HUES64 (cell line): ENCODE data around the gene NYAP2.

ENCODE experiments used
- H3K27ac ChIP-seq: 2 replicates; pipeline ENCODE4 v1.7.0; 2013; ENCODE audit warnings: low read depth, low read length, inconsistent platforms
- H3K27me3 ChIP-seq: 2 replicates; pipeline ENCODE4 v1.6.1; 2013; ENCODE audit warnings: mild to moderate bottlenecking, low read length; ENCODE audit not compliant: insufficient read depth
- H3K36me3 ChIP-seq: 2 replicates; pipeline ENCODE4 v1.6.1; 2013; ENCODE audit warnings: mild to moderate bottlenecking, low read length; ENCODE audit not compliant: insufficient read depth
- H3K4me1 ChIP-seq: 2 replicates; pipeline ENCODE4 v1.6.1; 2013; ENCODE audit warnings: mild to moderate bottlenecking, low read length, moderate library complexity; ENCODE audit not compliant: insufficient read depth
- H3K4me3 ChIP-seq: 2 replicates; pipeline ENCODE4 v1.5.1; 2013; ENCODE audit warnings: mild to moderate bottlenecking, low read length, moderate library complexity
- H3K9ac ChIP-seq: 2 replicates; pipeline ENCODE4 v1.6.1; 2013; ENCODE audit warnings: mild to moderate bottlenecking, low read depth, low read length
- H3K9me3 ChIP-seq: 2 replicates; pipeline ENCODE4 v1.6.1; 2013; ENCODE audit warnings: low read depth, low read length; ENCODE audit not compliant: insufficient read depth
- WGBS: fragments of 150-250, 120-280 bp; methylation state at CpG from one replicate; pipeline ENCODE4 v1.1.7; 2013; ENCODE audit warnings: missing lambda C conversion rate; 5-methylcytosine and 5-hydroxymethylcytosine counted together

The NYAP2 gene

GRCh38 chr2:225462417-225462816 lies 62.9 kb downstream of the NYAP2 start:
- no peaks in the 10 kb centered on the region for H3K9me3 ChIP-seq
- WGBS, result 100% methylated on average over 2 of the region's 2 CpGs
- H3K4me1 ChIP-seq, result peaks cover 18% of the 10 kb centered on the region

GRCh38 chr2:225462945-225463344 lies 63.4 kb downstream of the NYAP2 start:
- Histone ChIP-seq H3K27me3 (no peaks in the 10 kb centered on the region), H3K4me3 (no peak overlapping the region), H3K27ac (no peak overlapping the region), H3K4me1 (peaks cover 18% of the 10 kb centered on the region), H3K36me3 (no peaks in the 10 kb centered on the region), H3K9me3 (no peaks in the 10 kb centered on the region), H3K9ac (no peak overlapping the region)

More at GRCh38 chr2:225462417-225462816, 62.9 kb downstream of the NYAP2 start:
- Histone ChIP-seq H3K9ac (no peak overlapping the region), H3K27ac (no peak overlapping the region), H3K27me3 (no peaks in the 10 kb centered on the region), H3K36me3 (no peaks in the 10 kb centered on the region), H3K4me3 (no peak overlapping the region)

GRCh38 chr2:225463449-225463848 lies 63.9 kb downstream of the NYAP2 start:
- peaks cover 18% of the 10 kb centered on the region for H3K4me1 ChIP-seq
- H3K9me3 ChIP-seq, result no peaks in the 10 kb centered on the region
- H3K9ac ChIP-seq, result no peak overlapping the region
- no peaks in the 10 kb centered on the region for H3K36me3 ChIP-seq
- no peak overlapping the region for H3K27ac ChIP-seq
- WGBS, result no CpG with 5 or more reads among the region's 1 CpG
- H3K27me3 ChIP-seq, result no peaks in the 10 kb centered on the region
- H3K4me3 ChIP-seq, result no peak overlapping the region

GRCh38 chr2:225464346-225465025 lies 65.0 kb downstream of the NYAP2 start:
- no peaks in the 10 kb centered on the region for H3K36me3 ChIP-seq
- over 99% methylated on average over 9 of the region's 10 CpGs for WGBS
- H3K4me3 ChIP-seq, result no peak overlapping the region
- no peaks in the 10 kb centered on the region for H3K9me3 ChIP-seq
- peaks cover 18% of the 10 kb centered on the region for H3K4me1 ChIP-seq
- H3K27ac ChIP-seq, result no peak overlapping the region
- no peak overlapping the region for H3K9ac ChIP-seq
- H3K27me3 ChIP-seq, result no peaks in the 10 kb centered on the region

- no peak overlapping the region for H3K4me3 ChIP-seq
- H3K4me1 ChIP-seq, result peaks cover 18% of the 10 kb centered on the region
- 13% methylated on average over 4 of the region's 4 CpGs for WGBS
- no peaks in the 10 kb centered on the region for H3K9me3 ChIP-seq
- H3K9ac ChIP-seq, result no peak overlapping the region
- no peaks in the 10 kb centered on the region for H3K36me3 ChIP-seq
- H3K27me3 ChIP-seq, result no peaks in the 10 kb centered on the region
- H3K27ac ChIP-seq, result peak overlapping the region; percentile 19; the same call in 1 of the 2 replicates
Observed at GRCh38 chr2:225465827-225466226, 66.3 kb downstream of the NYAP2 start.

GRCh38 chr2:225466891-225467604 lies 67.5 kb downstream of the NYAP2 start:
- no peak overlapping the region for H3K27ac ChIP-seq
- no peaks in the 10 kb centered on the region for H3K36me3 ChIP-seq
- no peak overlapping the region for H3K4me3 ChIP-seq
- H3K9me3 ChIP-seq, result no peaks in the 10 kb centered on the region
- H3K27me3 ChIP-seq, result no peaks in the 10 kb centered on the region
- WGBS, result 96% methylated on average over 9 of the region's 9 CpGs
- no peak overlapping the region for H3K9ac ChIP-seq
- peaks cover 18% of the 10 kb centered on the region for H3K4me1 ChIP-seq

- 84% methylated on average over 2 of the region's 2 CpGs for WGBS
Observed at GRCh38 chr2:225468131-225468530, 68.6 kb downstream of the NYAP2 start.

GRCh38 chr2:225471039-225471438 lies 71.5 kb downstream of the NYAP2 start:
- 86% methylated on average over 1 of the region's 3 CpGs for WGBS
- Histone ChIP-seq H3K4me1 (peaks cover 12% of the 10 kb centered on the region), H3K36me3 (no peaks in the 10 kb centered on the region)

More at GRCh38 chr2:225468131-225468530, 68.6 kb downstream of the NYAP2 start:
- H3K36me3 ChIP-seq, result no peaks in the 10 kb centered on the region
- H3K27me3 ChIP-seq, result no peaks in the 10 kb centered on the region
- H3K4me1 ChIP-seq, result peaks cover 18% of the 10 kb centered on the region
- H3K4me3 ChIP-seq, result no peak overlapping the region
- no peak overlapping the region for H3K27ac ChIP-seq
- no peaks in the 10 kb centered on the region for H3K9me3 ChIP-seq
- no peak overlapping the region for H3K9ac ChIP-seq

GRCh38 chr2:225471482-225471881 lies 72.0 kb downstream of the NYAP2 start:
- Histone ChIP-seq H3K9ac (no peak overlapping the region), H3K4me3 (no peak overlapping the region), H3K36me3 (no peaks in the 10 kb centered on the region), H3K9me3 (no peaks in the 10 kb centered on the region), H3K27me3 (no peaks in the 10 kb centered on the region), H3K27ac (no peak overlapping the region), H3K4me1 (peaks cover 7% of the 10 kb centered on the region)
- WGBS, result 100% methylated on average over 2 of the region's 2 CpGs

More at GRCh38 chr2:225471039-225471438, 71.5 kb downstream of the NYAP2 start:
- no peak overlapping the region for H3K27ac ChIP-seq
- H3K9ac ChIP-seq, result no peak overlapping the region
- H3K9me3 ChIP-seq, result no peaks in the 10 kb centered on the region
- no peak overlapping the region for H3K4me3 ChIP-seq
- no peaks in the 10 kb centered on the region for H3K27me3 ChIP-seq

- no peaks in the 10 kb centered on the region for H3K9me3 ChIP-seq
- no peak overlapping the region for H3K4me3 ChIP-seq
- H3K27ac ChIP-seq, result no peak overlapping the region
- no peaks in the 10 kb centered on the region for H3K36me3 ChIP-seq
- H3K9ac ChIP-seq, result no peak overlapping the region
- no peaks in the 10 kb centered on the region for H3K27me3 ChIP-seq
- peaks cover under 1% of the 10 kb centered on the region; the same call in 1 of the 2 replicates for H3K4me1 ChIP-seq
- 66% methylated on average over 2 of the region's 2 CpGs for WGBS
Observed at GRCh38 chr2:225472161-225472560, 72.7 kb downstream of the NYAP2 start.

- no peaks in the 10 kb centered on the region for H3K36me3 ChIP-seq
- no peak overlapping the region for H3K9ac ChIP-seq
- no peak overlapping the region for H3K27ac ChIP-seq
- 75% methylated on average over 1 of the region's 2 CpGs for WGBS
- H3K9me3 ChIP-seq, result no peaks in the 10 kb centered on the region
- no peaks in the 10 kb centered on the region for H3K4me1 ChIP-seq
- no peaks in the 10 kb centered on the region for H3K27me3 ChIP-seq
- no peak overlapping the region for H3K4me3 ChIP-seq
Observed at GRCh38 chr2:225479386-225479785, 79.9 kb downstream of the NYAP2 start.
